Pancreas (tissue), 10 donors: ENCODE measurements around the gene BRD3OS. TPM values are rescaled to one million over a fixed set of nuclear protein-coding genes. Genes with fewer than 3 reads are reported as not detected.
"Not testable (repeated sequence)": the region's sequence is repeated elsewhere in the genome, so short reads cannot be mapped to it uniquely, and the experiment has no call there.

Source experiments
- ATAC-seq, 4 donors: fragments of 200-7000 bp; cut with Tn5 transposase; one replicate each; pipeline versions ENCODE4 v1.8.0 to v1.9.1; 2020; ENCODE audit warnings: mild to moderate bottlenecking in 4 of 4, moderate library complexity in 4 of 4
- DNase-seq, 6 donors: peaks; one replicate each; pipeline ENCODE4 v3.0.0-alpha.2; 2020
- FAIRE-seq: peaks from 2 replicates; lab custom pipeline; 2012; peaks lifted over from hg19 to GRCh38; lab: Jason Lieb, UNC
- H3K27ac ChIP-seq, 4 donors: fragments of 200-600 bp; sonication (generic); 1 replicate in 3 of 4; 2 replicates in 1 of 4; pipeline versions ENCODE4 v1.5.0 to v1.8.0; 2020
- H3K27me3 ChIP-seq, 4 donors: fragments of 200-600 bp; one replicate each; pipeline ENCODE4 v1.8.0; 2021
- H3K36me3 ChIP-seq, 3 donors: fragments of 200-600 bp; sonication (generic) in 1 of 3; one replicate each; pipeline versions ENCODE4 v1.5.0 to v1.8.0; 2020 to 2021
- H3K4me1 ChIP-seq, 3 donors: fragments of 200-600 bp; one replicate each; pipeline ENCODE4 v1.8.0; 2021
- H3K4me3 ChIP-seq, 4 donors: fragments of 200-600 bp; sonication (generic) in 2 of 4; one replicate each; pipeline versions ENCODE4 v1.5.0 to v1.8.0; 2020 to 2021
- H3K9me3 ChIP-seq, 4 donors: fragments of 200-600 bp; one replicate each; pipeline ENCODE4 v1.8.0; 2021
- WGBS, 2 donors: extraction: QIAGEN DNeasy Blood & Tissue Kit; methylation state at CpG; one replicate each; pipeline ENCODE4 v1.1.7; 2013; 5-methylcytosine and 5-hydroxymethylcytosine counted together
- intact Hi-C, 3 donors: fragments of 100-400 bp; cut with DNase I; formaldehyde crosslinking; loops; one replicate each; pipeline versions ENCODE4 v1.11.1 to v1.14.2; 2022
- polyA plus RNA-seq, 2 donors: library from polyadenylated mRNA; stranded (reverse); fragments of 200-250 nt; gene quantifications; one replicate each; pipeline ENCODE4 v1.2.3, GENCODE V29; 2013
- total RNA-seq, 6 donors: library from RNA; stranded (reverse); fragmentation: NEBNext Ultra II Directional in 4 of 6; extraction: Animal tissue kit (Norgen Biotek cat#: 25700) in 4 of 6; gene quantifications; one replicate each; pipeline versions ENCODE4 v1.2.1 to v1.2.4, GENCODE V29; 2021 to 2023
- TF ChIP-seq, protein P1 (sequence below), 4 donors: fragments of 200-600 bp; sonication (generic) in 3 of 4; IDR thresholded peaks; one replicate each; pipeline versions ENCODE4 v1.5.0 to v1.8.0; 2021; ENCODE audit warnings: antibody characterized with exemption in 4 of 4
- donor health status: healthy with polysubstance abuse.
- donor health status: DM: no; HTN: no; CAD: no; lungs with moderate emphysema.
- donor health status: DM: no; HTN: no; CAD: no.
- donor health status: control.
- donor health status: control.
- donor health status: Bipolar disorder and iron deficiency.
- donor health status: DM: yes; HTN: yes; CAD: no.
- donor health status: DM: no; HTN: no; CAD: no.
- donor health status: DM: no; HTN: no; CAD: no.
- donor health status: DM: yes; HTN: yes; CAD: no.

Gene BRD3OS
- total and polyA plus RNA-seq, 8 donors: 4.8 to 12.5 (median 7.3) TPM

DNA sequence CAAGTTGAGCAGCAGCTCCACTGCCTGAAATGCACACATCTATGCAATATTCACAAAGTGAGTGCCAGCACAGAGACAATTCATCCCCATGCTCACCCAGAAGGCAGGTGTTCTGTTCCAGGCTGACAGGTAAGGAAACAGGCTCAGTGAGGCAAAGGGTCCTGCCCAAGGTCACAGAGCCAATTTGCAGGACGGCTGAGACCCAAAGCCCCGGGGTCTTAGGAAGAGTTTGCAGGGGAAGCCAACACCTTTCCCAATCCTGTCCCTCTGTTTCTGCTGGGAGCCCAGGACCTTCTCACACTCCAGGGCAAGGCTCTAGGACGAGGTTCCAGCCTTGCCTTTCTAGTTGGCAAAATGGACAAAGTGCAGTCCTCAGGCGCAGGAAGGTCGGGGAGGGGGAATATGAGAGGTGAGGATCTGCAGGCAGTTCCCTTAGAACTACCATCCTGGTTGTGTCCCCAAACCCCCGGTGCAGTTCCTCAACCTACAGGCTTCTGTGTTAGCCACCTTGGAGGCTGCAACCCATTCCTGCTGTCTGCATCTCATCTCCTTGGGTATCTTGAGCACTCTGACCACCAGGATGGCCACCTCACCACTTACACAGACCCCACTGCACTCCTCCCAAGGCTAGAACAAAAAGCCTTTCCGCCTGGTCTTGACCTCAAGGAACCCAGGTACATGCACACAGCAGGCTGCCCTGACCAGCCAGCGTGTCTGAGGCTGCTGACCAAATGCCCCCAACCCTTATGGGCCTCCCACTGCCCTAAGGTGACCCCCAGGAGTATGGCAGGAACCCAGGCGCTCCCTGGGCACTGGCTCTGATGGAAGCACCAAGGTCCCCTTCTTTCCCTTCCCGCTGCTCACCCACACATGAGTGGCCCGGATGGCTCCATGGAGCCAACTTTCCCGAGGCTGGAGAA lies 44.5 kb downstream of the BRD3OS start:
- intact Hi-C loops: loop anchor here in 1 of 3 donors (10.0 kb wide), 1 partner anchor 65 kb away; the partner anchor contains the start of gene WDR5
- Histone ChIP-seq H3K27me3 (no peaks in the 10 kb centered on the region), H3K4me3 (no peak overlapping the region), H3K27ac (no peak overlapping the region), H3K36me3 (no peaks in the 10 kb centered on the region), H3K4me1 (peaks cover 0 to 7% (median 3%) of the 10 kb centered on the region in 3 donors), H3K9me3 (no peaks in the 10 kb centered on the region)
- 67 to 68% methylated on average over 12 of the region's 12 CpGs for whole genome bisulfite sequencing, 2 donors
- no peak for ATAC-seq
- FAIRE-seq: no peak
- TF ChIP-seq, protein P1, sequence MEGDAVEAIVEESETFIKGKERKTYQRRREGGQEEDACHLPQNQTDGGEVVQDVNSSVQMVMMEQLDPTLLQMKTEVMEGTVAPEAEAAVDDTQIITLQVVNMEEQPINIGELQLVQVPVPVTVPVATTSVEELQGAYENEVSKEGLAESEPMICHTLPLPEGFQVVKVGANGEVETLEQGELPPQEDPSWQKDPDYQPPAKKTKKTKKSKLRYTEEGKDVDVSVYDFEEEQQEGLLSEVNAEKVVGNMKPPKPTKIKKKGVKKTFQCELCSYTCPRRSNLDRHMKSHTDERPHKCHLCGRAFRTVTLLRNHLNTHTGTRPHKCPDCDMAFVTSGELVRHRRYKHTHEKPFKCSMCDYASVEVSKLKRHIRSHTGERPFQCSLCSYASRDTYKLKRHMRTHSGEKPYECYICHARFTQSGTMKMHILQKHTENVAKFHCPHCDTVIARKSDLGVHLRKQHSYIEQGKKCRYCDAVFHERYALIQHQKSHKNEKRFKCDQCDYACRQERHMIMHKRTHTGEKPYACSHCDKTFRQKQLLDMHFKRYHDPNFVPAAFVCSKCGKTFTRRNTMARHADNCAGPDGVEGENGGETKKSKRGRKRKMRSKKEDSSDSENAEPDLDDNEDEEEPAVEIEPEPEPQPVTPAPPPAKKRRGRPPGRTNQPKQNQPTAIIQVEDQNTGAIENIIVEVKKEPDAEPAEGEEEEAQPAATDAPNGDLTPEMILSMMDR (IDR thresholded peaks at IDR 0.05): no peak
- peak in 4 of 6 donors; percentile 18 to 50 (median 26) for DNase-seq

- no peak overlapping the region for H3K4me3 ChIP-seq
- intact Hi-C loops: no loop called here
- TF ChIP-seq, protein P1 (IDR thresholded peaks at IDR 0.05): no peak
- no peaks in the 10 kb centered on the region for H3K27me3 ChIP-seq
- WGBS, 2 donors: 86 to 89% methylated on average over 12 of the region's 12 CpGs
- H3K4me1 ChIP-seq: no peaks in the 10 kb centered on the region
- FAIRE-seq: no peak
- H3K36me3 ChIP-seq: no peaks in the 10 kb centered on the region
- no peak overlapping the region for H3K27ac ChIP-seq
- H3K9me3 ChIP-seq: no peaks in the 10 kb centered on the region
- no peak for ATAC-seq
- DNase-seq: no peak
Observed at GRCh38 chr9:134071149-134071548, 45.9 kb downstream of the BRD3OS start.

DNA sequence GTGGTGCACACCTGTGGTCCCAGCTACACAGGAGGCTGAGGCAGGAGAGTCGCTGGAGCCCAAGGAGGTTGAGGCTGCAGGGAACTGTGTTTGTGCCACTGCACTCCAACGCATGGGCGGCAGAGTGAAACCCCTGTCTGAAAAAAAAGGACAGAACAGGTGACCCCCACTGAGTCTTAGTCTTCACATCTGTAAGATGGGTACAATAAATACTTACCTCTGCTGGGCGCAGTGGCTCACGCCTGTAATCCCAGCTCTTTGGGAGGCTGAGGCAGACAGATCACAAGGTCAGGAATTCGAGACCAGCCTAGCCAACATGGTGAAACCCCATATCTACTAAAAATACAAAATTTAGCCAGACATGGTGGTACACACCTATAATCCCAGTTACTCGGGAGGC lies 47.4 kb downstream of the BRD3OS start:
- H3K4me3 ChIP-seq, H3K36me3 ChIP-seq, DNase-seq, H3K27me3 ChIP-seq, H3K27ac ChIP-seq, H3K9me3 ChIP-seq, FAIRE-seq, intact Hi-C loops, ATAC-seq, H3K4me1 ChIP-seq: not testable (repeated sequence)
- 80 to 87% methylated on average over 7 of the region's 7 CpGs for WGBS, 2 donors

DNA sequence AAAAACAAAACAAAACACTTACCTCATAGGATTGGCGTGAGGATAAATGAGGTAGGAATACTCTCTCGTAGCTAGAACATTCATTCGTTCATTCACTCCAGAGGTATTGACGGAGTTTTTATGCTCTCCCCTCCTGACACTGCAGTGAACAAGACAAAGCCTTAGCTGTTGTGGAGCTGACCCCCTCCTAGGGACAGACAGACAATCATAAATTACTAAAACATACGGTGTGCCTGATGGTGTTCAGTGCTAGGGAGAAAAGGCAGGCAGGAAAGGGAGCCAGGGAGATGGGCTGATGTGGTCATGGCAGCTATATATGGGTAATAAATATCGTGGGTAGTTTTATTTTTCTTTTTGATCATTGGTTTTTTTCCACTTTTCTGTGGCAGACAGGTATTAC lies 48.2 kb downstream of the BRD3OS start:
- Histone ChIP-seq H3K27me3 (no peaks in the 10 kb centered on the region), H3K27ac (no peak overlapping the region), H3K4me3 (no peak overlapping the region), H3K36me3 (no peaks in the 10 kb centered on the region), H3K9me3 (no peaks in the 10 kb centered on the region), H3K4me1 (no peaks in the 10 kb centered on the region)
- WGBS, 2 donors: 58 to 59% methylated on average over 6 of the region's 6 CpGs
- intact Hi-C loops: no loop called here
- DNase-seq (no peak), FAIRE-seq (no peak), ATAC-seq (no peak)
- TF ChIP-seq, protein P1 (IDR thresholded peaks at IDR 0.05): no peak

GRCh38 chr9:134075689-134076088 lies 50.4 kb downstream of the BRD3OS start:
- H3K27me3 ChIP-seq, FAIRE-seq, H3K36me3 ChIP-seq, H3K27ac ChIP-seq, H3K4me1 ChIP-seq, H3K9me3 ChIP-seq, intact Hi-C loops, ATAC-seq, H3K4me3 ChIP-seq: not testable (repeated sequence)
- 80 to 85% methylated on average over 30 to 31 of the region's 31 CpGs for WGBS, 2 donors
- DNase-seq: peak in 2 of 6 donors; percentile 15 to 57

- no peaks in the 10 kb centered on the region for H3K4me1 ChIP-seq
- WGBS, 2 donors: 44 to 52% methylated on average over 1 of the region's 1 CpG
- H3K9me3 ChIP-seq: no peaks in the 10 kb centered on the region
- H3K27me3 ChIP-seq: no peaks in the 10 kb centered on the region
- H3K36me3 ChIP-seq: no peaks in the 10 kb centered on the region
- TF ChIP-seq, protein P1 (IDR thresholded peaks at IDR 0.05): no peak
- no peak for FAIRE-seq
- ATAC-seq: no peak
- no peak for DNase-seq
- intact Hi-C loops: no loop called here
- H3K4me3 ChIP-seq: no peak overlapping the region
- no peak overlapping the region for H3K27ac ChIP-seq
Observed at GRCh38 chr9:134076644-134077043, 51.4 kb downstream of the BRD3OS start.
